WTC11 (cell line): ENCODE results near the gene CARM1. TPM values are rescaled to one million over a fixed set of nuclear protein-coding genes. Genes with fewer than 3 reads are reported as not detected.
"Not testable (repeated sequence)": the region's sequence is repeated elsewhere in the genome, so short reads cannot be mapped to it uniquely, and the experiment has no call there.

Experiments
- ATAC-seq: fragments of 200-7000 bp; cut with Tn5 transposase; 2 replicates; pipeline ENCODE4 v1.10.0; 2021; ENCODE audit warnings: mild to moderate bottlenecking, moderate library complexity
- CTCF ChIA-PET: fragments of 300-600 bp; sonication (Branson Sonifier 250); formaldehyde crosslinking; loops from one replicate; lab custom pipeline; 2021; ENCODE audit warnings: antibody characterized with exemption; lab: Charles Lee
- POLR2A ChIA-PET: fragments of 350-600 bp; sonication (Branson Sonifier 250); formaldehyde crosslinking; loops from one replicate; lab custom pipeline; 2021; ENCODE audit warnings: antibody characterized with exemption; lab: Charles Lee
- DNase-seq: peaks from one replicate; pipeline ENCODE4 v3.0.0; 2021; ENCODE audit warnings: low spot score
- H3K27ac Mint-ChIP-seq: 2 replicates; pipeline ENCODE4 v1.8.0; 2021; ENCODE audit warnings: mixed read lengths
- H3K27me3 Mint-ChIP-seq: 2 replicates; pipeline ENCODE4 v1.8.0; 2021; ENCODE audit warnings: low read depth, mild to moderate bottlenecking, moderate library complexity, mixed read lengths
- H3K36me3 Mint-ChIP-seq: 2 replicates; pipeline ENCODE4 v1.8.0; 2021; ENCODE audit warnings: mixed read lengths
- H3K4me1 Mint-ChIP-seq: 2 replicates; pipeline ENCODE4 v1.8.0; 2022; ENCODE audit warnings: mixed read lengths
- H3K4me3 Mint-ChIP-seq: 2 replicates; pipeline ENCODE4 v1.8.0; 2021; ENCODE audit warnings: mild to moderate bottlenecking, moderate library complexity, mixed read lengths
- H3K9me3 Mint-ChIP-seq: 2 replicates; pipeline ENCODE4 v1.8.0; 2021; ENCODE audit warnings: mixed read lengths
- CBFB ChIP-seq: sonication (generic); formaldehyde crosslinking; IDR thresholded peaks from 2 replicates; pipeline ENCODE4 v1.8.1; 2022; ENCODE audit warnings: mild to moderate bottlenecking, low read depth, missing genetic modification reagents
- E2F4 ChIP-seq: sonication (generic); formaldehyde crosslinking; IDR thresholded peaks from 2 replicates; pipeline ENCODE4 v1.8.1; 2022; ENCODE audit warnings: low read depth, mild to moderate bottlenecking, moderate library complexity, missing genetic modification reagents, borderline replicate concordance
- EMX1 ChIP-seq: fragments of 250-450 bp; sonication (Bioruptor Pico); IDR thresholded peaks from 2 replicates; pipeline ENCODE4 v1.8.0; 2021; ENCODE audit warnings: mild to moderate bottlenecking
- HMGXB4 ChIP-seq: sonication (generic); formaldehyde crosslinking; IDR thresholded peaks from 2 replicates; pipeline ENCODE4 v1.8.1; 2023; ENCODE audit warnings: mild to moderate bottlenecking, moderate library complexity, missing genetic modification reagents
- RELA ChIP-seq: sonication (generic); formaldehyde crosslinking; IDR thresholded peaks from 2 replicates; pipeline ENCODE4 v1.8.1; 2022; ENCODE audit warnings: missing genetic modification reagents, mild to moderate bottlenecking, borderline replicate concordance
- SOX15 ChIP-seq: fragments of 250-450 bp; sonication (Bioruptor Pico); IDR thresholded peaks from 2 replicates; pipeline ENCODE4 v1.9.0; 2021; ENCODE audit warnings: mild to moderate bottlenecking
- SP1 ChIP-seq: sonication (generic); formaldehyde crosslinking; conservative IDR thresholded peaks from 2 replicates; pipeline ENCODE4 v1.8.1; 2022; ENCODE audit warnings: missing genetic modification reagents
- TP53 ChIP-seq: sonication (generic); formaldehyde crosslinking; IDR thresholded peaks from 2 replicates; pipeline ENCODE4 v1.8.1; 2023; ENCODE audit warnings: mild to moderate bottlenecking, missing genetic modification reagents
- ZBTB43 ChIP-seq: sonication (generic); formaldehyde crosslinking; IDR thresholded peaks from 2 replicates; pipeline ENCODE4 v1.8.1; 2023; ENCODE audit warnings: mild to moderate bottlenecking, missing genetic modification reagents
- ZNF219 ChIP-seq: sonication (generic); formaldehyde crosslinking; IDR thresholded peaks from 2 replicates; pipeline ENCODE4 v1.8.0; 2023; ENCODE audit warnings: missing genetic modification reagents, mild to moderate bottlenecking, borderline replicate concordance
- ZNF512 ChIP-seq: sonication (generic); formaldehyde crosslinking; IDR thresholded peaks from 2 replicates; pipeline ENCODE4 v1.8.1; 2022; ENCODE audit warnings: missing genetic modification reagents, borderline replicate concordance
- total RNA-seq: library from RNA; stranded (reverse); gene quantifications from 3 replicates; pipeline ENCODE4 v1.2.3, GENCODE V29; 2021
- TF ChIP-seq, protein P1 (sequence below): sonication (generic); formaldehyde crosslinking; IDR thresholded peaks from 2 replicates; pipeline ENCODE4 v1.8.1; 2022; ENCODE audit warnings: mild to moderate bottlenecking, missing genetic modification reagents, moderate library complexity, borderline replicate concordance
- TF ChIP-seq, protein P2 (sequence below): sonication (generic); formaldehyde crosslinking; conservative IDR thresholded peaks from 2 replicates; pipeline ENCODE4 v1.8.1; 2022; ENCODE audit warnings: mild to moderate bottlenecking, missing genetic modification reagents

The CARM1 gene
- total RNA-seq, 1 experiment from 2014 or later = 125 TPM

- Mint-ChIP-seq H3K4me1 (peaks cover 47% of the 10 kb centered on the region), H3K27me3 (no peaks in the 10 kb centered on the region; the same call in 1 of the 2 replicates), H3K36me3 (0 out of 2 replicates have a peak, but pooled peaks cover 7% of the 10 kb centered on the region), H3K9me3 (no peaks in the 10 kb centered on the region), H3K27ac (peak overlapping the region; percentile 79), H3K4me3 (no peak overlapping the region)
- ChIA-PET CTCF (no interaction called here), POLR2A (no interaction called here)
- no peak for ATAC-seq
- DNase-seq = no peak
- TF ChIP-seq CBFB (CRISPR knock-in tag) = no peak
- no peak for TF ChIP-seq ZNF219 (CRISPR knock-in tag)
- TF ChIP-seq SOX15 (CRISPR knock-in tag) = no peak
- TF ChIP-seq, protein P1, sequence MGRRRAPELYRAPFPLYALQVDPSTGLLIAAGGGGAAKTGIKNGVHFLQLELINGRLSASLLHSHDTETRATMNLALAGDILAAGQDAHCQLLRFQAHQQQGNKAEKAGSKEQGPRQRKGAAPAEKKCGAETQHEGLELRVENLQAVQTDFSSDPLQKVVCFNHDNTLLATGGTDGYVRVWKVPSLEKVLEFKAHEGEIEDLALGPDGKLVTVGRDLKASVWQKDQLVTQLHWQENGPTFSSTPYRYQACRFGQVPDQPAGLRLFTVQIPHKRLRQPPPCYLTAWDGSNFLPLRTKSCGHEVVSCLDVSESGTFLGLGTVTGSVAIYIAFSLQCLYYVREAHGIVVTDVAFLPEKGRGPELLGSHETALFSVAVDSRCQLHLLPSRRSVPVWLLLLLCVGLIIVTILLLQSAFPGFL (CRISPR knock-in tag) = no peak
- TF ChIP-seq ZBTB43 = no peak
- TF ChIP-seq SP1 = no peak
- no peak for TF ChIP-seq ZNF512 (CRISPR knock-in tag)
- TF ChIP-seq E2F4 (CRISPR knock-in tag) = no peak
- TF ChIP-seq, protein P2, sequence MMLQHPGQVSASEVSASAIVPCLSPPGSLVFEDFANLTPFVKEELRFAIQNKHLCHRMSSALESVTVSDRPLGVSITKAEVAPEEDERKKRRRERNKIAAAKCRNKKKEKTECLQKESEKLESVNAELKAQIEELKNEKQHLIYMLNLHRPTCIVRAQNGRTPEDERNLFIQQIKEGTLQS = no peak
- TF ChIP-seq TP53 (CRISPR knock-in tag) = no peak
Observed at GRCh38 chr19:10876459-10877240, 5.3 kb downstream of the CARM1 start.

DNA sequence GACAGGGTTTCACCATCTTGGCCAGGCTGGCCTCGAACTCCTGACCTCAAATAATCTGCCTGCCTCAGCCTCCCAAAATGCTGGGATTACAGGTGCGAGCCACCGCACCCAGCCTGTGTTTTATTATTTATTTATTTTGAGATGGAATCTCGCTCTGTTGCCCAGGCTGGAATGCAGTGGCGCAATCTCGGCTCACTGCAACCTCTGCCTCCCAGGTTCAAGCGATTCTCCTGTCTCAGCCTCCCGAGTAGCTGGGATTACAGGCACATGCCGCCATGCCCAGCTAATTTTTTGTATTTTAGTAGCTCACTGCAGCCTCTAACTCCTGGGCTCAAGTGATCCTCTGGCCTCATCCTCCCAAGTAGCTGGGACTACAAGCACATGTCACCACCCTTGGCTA, 6.3 kb downstream of the CARM1 start:
- H3K36me3 Mint-ChIP-seq, ATAC-seq, DNase-seq, H3K27me3 Mint-ChIP-seq, POLR2A ChIA-PET, H3K9me3 Mint-ChIP-seq, H3K4me3 Mint-ChIP-seq: not testable (repeated sequence)
- H3K27ac Mint-ChIP-seq = peak overlapping the region; percentile 96
- CTCF ChIA-PET = interaction anchor here (0.7 to 1.0 kb wide), 2 partner anchors 13 to 19 kb away, joined by 4 read pairs; no protein-coding TSS in a partner anchor
- H3K4me1 Mint-ChIP-seq = peaks cover 55% of the 10 kb centered on the region

DNA sequence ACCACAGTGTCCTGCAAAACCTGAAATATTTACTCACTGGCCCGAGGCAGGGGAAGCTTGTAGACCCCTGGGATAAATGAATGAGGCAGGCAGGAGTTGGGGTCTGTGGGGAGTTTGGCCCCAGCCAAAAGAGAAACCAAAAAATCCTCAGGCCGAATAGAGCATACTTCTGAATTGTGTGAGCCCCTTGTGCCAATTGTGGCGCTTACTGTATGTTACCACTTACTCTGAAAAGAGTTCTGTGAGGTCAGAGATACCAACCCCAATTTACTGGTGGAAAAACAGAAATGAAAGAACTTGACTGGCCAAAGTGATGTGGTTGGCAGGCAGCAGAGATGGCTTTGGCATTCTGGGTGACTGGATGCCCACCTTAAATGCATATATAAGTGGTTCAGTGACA, 6.9 kb downstream of the CARM1 start:
- DNase-seq (no peak), ATAC-seq (no peak)
- no peaks in the 10 kb centered on the region; the same call in 1 of the 2 replicates for H3K27me3 Mint-ChIP-seq
- ChIA-PET POLR2A (interaction anchor here (2.2 kb wide), 1 partner anchor 10 kb away, joined by 9 read pairs; no protein-coding TSS in a partner anchor), CTCF (interaction anchor here (0.7 to 1.0 kb wide), 2 partner anchors 14 to 20 kb away, joined by 4 read pairs; no protein-coding TSS in a partner anchor)
- H3K4me1 Mint-ChIP-seq = peaks cover 51% of the 10 kb centered on the region
- H3K9me3 Mint-ChIP-seq = no peaks in the 10 kb centered on the region
- 0 out of 2 replicates have a peak, but pooled peaks cover 7% of the 10 kb centered on the region for H3K36me3 Mint-ChIP-seq
- H3K4me3 Mint-ChIP-seq = no peak overlapping the region
- TF ChIP-seq HMGXB4 (CRISPR knock-in tag) (no peak), RELA (CRISPR knock-in tag) (no peak), ZBTB43 (no peak), EMX1 (0 out of 2 replicates have a peak, but pooled peaks have one; percentile 14)
- H3K27ac Mint-ChIP-seq = peak overlapping the region; percentile 96
